Neural crest cell (in vitro differentiated cells): ENCODE measurements around the gene VPREB3. TPM values are rescaled to one million over a fixed set of nuclear protein-coding genes. Genes with fewer than 3 reads are reported as not detected.

ENCODE experiments used
- DNase-seq: peaks from one replicate; pipeline ENCODE4 v3.0.0; 2021; ENCODE audit warnings: low read depth, mixed read lengths, low spot score
- H3K27ac Mint-ChIP-seq: one replicate; pipeline ENCODE4 v1.8.0; 2021; ENCODE audit warnings: mild to moderate bottlenecking, mixed read lengths; ENCODE audit not compliant: unreplicated experiment
- H3K27me3 Mint-ChIP-seq: 2 replicates; pipeline ENCODE4 v1.8.0; 2021; ENCODE audit warnings: low read depth, mild to moderate bottlenecking, mixed read lengths
- H3K36me3 Mint-ChIP-seq: 2 replicates; pipeline ENCODE4 v1.8.0; 2021; ENCODE audit warnings: low read depth, mild to moderate bottlenecking, mixed read lengths
- H3K4me1 Mint-ChIP-seq: 2 replicates; pipeline ENCODE4 v1.8.0; 2021; ENCODE audit warnings: mixed read lengths
- H3K4me3 Mint-ChIP-seq: one replicate; pipeline ENCODE4 v1.8.0; 2021; ENCODE audit warnings: mild to moderate bottlenecking, mixed read lengths
- H3K9me3 Mint-ChIP-seq: 2 replicates; pipeline ENCODE4 v1.8.0; 2021; ENCODE audit warnings: mixed read lengths
- total RNA-seq: library from RNA; stranded (reverse); gene quantifications from 2 replicates; pipeline ENCODE4 v1.2.1, GENCODE V29; 2021
- TF ChIP-seq, protein P1 (sequence below): fragments of 200-600 bp; sonication (generic); conservative IDR thresholded peaks from 2 replicates; pipeline ENCODE4 v1.5.0; 2021; ENCODE audit warnings: antibody characterized with exemption, mild to moderate bottlenecking

The VPREB3 gene
- total RNA-seq, 1 donor from 2014 or later = not detected

DNA sequence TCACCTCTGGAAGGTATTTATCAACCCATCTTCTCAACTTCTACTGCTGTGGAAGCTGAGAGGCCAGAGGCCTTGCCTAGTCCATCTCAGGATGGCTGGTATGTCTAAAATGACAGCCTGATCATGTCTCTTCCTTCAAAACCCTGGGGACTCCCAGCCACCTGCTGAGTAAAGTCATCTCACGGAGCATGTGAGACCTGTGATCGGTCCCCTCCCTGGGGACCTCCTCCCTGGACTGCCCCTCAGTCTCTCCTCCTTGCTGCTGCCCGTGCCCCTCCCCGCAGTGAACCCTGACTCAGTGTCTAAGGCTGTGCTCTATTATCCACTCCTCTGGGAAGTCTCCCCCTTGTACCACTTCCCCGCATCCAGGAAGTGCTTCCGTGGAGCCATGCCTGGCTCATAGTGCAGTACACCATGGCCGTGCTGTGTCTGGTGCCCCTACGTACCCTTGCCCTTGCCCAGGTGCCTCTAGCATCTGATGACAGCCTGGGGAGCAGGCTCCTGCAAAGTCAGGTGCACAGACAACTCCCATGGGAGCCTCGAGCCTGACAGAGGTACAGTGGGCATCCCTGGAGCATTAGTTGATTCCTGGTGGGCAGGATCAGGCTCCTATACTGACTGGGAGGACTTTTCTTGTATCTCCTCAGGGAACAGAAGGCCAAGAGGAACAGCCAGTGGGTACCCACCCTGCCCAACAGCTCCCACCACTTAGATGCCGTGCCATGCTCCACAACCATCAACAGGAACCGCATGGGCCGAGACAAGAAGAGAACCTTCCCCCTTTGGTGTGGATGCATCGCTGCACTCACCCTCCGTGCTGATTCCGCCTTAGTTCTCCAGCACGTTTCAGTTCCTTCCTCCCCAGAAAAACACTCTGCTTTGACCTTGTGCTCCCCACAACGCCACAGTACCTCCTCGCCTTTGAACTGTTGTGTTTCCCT, 46.3 kb upstream of the VPREB3 start:
- no peak for DNase-seq
- no peaks in the 10 kb centered on the region for H3K4me1 Mint-ChIP-seq
- no peaks in the 10 kb centered on the region for H3K27me3 Mint-ChIP-seq
- peaks cover 19% of the 10 kb centered on the region for H3K36me3 Mint-ChIP-seq
- no peak overlapping the region for H3K4me3 Mint-ChIP-seq
- no peaks in the 10 kb centered on the region for H3K9me3 Mint-ChIP-seq
- TF ChIP-seq, protein P1, sequence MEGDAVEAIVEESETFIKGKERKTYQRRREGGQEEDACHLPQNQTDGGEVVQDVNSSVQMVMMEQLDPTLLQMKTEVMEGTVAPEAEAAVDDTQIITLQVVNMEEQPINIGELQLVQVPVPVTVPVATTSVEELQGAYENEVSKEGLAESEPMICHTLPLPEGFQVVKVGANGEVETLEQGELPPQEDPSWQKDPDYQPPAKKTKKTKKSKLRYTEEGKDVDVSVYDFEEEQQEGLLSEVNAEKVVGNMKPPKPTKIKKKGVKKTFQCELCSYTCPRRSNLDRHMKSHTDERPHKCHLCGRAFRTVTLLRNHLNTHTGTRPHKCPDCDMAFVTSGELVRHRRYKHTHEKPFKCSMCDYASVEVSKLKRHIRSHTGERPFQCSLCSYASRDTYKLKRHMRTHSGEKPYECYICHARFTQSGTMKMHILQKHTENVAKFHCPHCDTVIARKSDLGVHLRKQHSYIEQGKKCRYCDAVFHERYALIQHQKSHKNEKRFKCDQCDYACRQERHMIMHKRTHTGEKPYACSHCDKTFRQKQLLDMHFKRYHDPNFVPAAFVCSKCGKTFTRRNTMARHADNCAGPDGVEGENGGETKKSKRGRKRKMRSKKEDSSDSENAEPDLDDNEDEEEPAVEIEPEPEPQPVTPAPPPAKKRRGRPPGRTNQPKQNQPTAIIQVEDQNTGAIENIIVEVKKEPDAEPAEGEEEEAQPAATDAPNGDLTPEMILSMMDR = no peak
- no peak overlapping the region for H3K27ac Mint-ChIP-seq

DNA sequence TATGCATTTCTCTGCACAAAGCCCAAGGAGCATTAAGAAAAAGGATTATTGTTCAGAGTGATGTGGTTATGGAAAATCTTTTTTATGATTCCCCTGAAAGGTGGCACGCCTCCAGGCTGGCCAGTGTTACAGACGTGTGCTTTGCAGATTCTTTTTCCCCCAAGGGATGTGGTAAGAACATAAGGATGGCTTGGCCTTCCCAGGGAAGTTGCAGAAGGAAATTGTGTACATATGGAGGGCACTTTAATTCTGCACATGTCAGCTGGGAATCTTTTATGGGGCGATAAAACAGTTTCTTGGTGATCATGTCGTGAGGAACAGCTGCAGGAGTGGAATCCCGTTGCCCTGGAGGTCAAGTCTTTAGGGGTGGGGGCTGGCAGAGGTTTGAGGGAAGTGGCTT, 42.2 kb upstream of the VPREB3 start:
- no peaks in the 10 kb centered on the region for H3K9me3 Mint-ChIP-seq
- H3K27ac Mint-ChIP-seq = no peak overlapping the region
- H3K4me3 Mint-ChIP-seq = no peak overlapping the region
- DNase-seq = no peak
- H3K4me1 Mint-ChIP-seq = no peaks in the 10 kb centered on the region
- TF ChIP-seq, protein P1 = no peak
- H3K36me3 Mint-ChIP-seq = peaks cover 22% of the 10 kb centered on the region
- no peaks in the 10 kb centered on the region for H3K27me3 Mint-ChIP-seq

DNA sequence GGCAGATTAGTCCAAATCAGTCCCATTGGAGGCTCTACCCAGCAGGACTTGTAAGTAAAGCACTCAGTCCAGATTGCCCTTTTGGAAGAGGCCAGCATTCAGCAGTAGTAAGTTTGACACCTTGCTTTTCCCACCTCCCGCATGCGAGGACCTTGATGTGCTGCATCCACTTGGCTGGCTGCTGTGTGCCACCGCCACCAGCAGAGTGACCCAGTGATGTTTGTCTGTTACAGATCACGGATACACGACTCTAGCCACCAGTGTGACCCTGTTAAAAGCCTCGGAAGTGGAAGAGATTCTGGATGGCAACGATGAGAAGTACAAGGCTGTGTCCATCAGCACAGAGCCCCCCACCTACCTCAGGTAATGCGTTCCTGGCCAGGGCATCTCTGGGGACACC, 39.1 kb upstream of the VPREB3 start:
- DNase-seq = no peak
- Mint-ChIP-seq H3K9me3 (no peaks in the 10 kb centered on the region), H3K27ac (peak overlapping the region; percentile 76), H3K4me1 (peaks cover 14% of the 10 kb centered on the region), H3K27me3 (no peaks in the 10 kb centered on the region), H3K4me3 (no peak overlapping the region), H3K36me3 (peaks cover 18% of the 10 kb centered on the region)
- TF ChIP-seq, protein P1 = no peak

DNA sequence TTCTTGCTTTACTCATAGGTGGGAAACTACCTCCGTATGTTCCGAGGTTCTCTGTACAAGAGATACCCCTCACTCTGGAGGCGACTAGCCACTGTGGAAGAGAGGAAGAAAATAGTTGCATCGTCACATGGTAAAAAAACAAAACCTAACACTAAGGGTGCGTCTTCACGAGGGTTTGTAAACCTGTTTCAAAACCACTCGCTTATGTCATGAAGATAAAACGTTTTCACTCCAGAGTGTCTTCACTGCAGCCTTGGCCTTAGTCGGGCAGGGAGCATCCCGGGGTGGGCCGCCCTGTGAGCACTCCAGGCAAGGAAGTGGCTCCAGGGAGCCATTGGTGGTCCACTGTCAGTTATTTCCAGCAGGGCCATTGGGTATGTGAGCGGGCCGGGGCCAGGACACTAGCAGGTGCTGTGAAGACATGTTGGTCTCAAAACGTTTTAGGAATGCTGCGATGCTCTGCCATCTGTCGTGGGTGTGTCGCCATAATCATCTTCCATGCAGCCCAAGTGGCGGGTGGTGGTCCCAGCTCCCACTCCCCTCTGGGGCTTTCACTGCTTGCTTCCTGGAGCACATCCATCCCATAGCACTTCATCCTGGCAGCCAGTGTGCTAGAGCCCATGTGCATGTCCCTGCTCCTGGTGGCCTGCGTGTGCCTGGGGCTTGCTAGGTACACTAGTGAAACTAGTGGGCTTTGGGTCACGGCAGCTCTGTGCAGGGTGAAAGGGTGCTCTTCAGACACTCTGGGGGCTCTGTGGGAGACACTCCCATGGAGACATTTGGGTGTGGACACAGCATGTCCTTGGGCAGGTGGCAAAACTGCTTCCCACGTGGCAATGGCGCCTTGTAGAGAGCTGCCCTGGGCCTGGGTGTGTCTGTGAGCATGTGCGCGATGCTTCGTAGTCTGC, 37.8 kb upstream of the VPREB3 start:
- Mint-ChIP-seq H3K4me3 (no peak overlapping the region), H3K4me1 (peaks cover 24% of the 10 kb centered on the region), H3K27ac (no peak overlapping the region), H3K36me3 (peaks cover 13% of the 10 kb centered on the region), H3K9me3 (no peaks in the 10 kb centered on the region), H3K27me3 (no peaks in the 10 kb centered on the region)
- TF ChIP-seq, protein P1 = no peak
- no peak for DNase-seq

DNA sequence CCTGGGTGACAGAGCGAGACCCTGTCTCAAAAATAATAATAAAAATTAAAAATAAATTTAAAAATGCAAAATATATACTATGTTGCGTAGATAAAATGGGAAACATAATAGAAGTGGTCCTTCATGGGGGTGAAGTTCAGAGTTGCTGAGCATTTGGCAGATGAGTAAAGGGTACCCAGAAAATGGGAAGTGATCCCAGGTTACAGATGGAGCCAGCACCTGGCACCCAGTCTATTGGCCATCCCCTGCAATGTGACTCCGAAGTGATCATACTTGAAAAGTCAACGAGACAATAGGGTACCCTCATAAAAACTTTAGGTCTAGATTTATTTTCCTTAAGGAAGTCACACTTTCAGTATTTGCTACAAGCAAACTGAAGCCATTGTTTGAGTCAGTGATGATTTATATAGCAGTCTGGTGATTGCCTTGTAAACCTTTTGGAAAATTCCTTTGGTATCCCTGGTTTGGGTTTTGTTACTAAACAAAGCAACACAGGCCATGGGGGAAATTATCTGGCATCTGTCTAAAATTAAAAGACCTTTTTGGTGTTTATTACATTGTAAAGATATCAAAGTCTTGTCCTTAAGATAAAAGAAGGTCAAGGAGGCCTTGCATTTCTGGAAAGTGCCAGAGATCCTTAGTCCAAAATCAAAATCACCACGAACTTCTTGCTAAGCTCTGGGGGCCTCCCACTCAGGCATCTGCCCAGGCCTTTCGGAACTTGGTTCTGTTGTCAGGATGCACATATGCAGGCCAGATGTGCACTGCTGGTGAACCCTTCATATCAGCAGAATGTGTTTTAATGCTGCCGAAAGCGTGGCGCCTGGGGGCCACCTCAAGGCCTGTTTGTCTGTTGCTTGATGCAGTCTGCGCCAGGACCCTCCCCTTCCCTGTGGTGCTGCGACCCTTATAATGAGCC, 36.9 kb upstream of the VPREB3 start:
- H3K9me3 Mint-ChIP-seq = no peaks in the 10 kb centered on the region
- TF ChIP-seq, protein P1 = no peak
- H3K4me1 Mint-ChIP-seq = peaks cover 31% of the 10 kb centered on the region
- peak overlapping the region; percentile 31 for H3K4me3 Mint-ChIP-seq
- H3K27ac Mint-ChIP-seq = no peak overlapping the region
- H3K36me3 Mint-ChIP-seq = peaks cover 6% of the 10 kb centered on the region
- DNase-seq = no peak
- no peaks in the 10 kb centered on the region for H3K27me3 Mint-ChIP-seq
